GM21619 (cell line): ENCODE measurements around the gene SIK3.
A peak's percentile ranks its signal among the peaks of the same experiment; 100 is the strongest.
"Not testable (repeated sequence)": the region's sequence is repeated elsewhere in the genome, so short reads cannot be mapped to it uniquely, and the experiment has no call there.

Experiments used
- ATAC-seq: cut with Tn5 transposase; IDR thresholded peaks from one replicate; pipeline ENCODE4 v1.9.1; 2021; ENCODE audit not compliant: unreplicated experiment

Gene SIK3

GRCh38 chr11:117050121-117050520 is 48.1 kb downstream of the SIK3 start:
- ATAC-seq = not testable (repeated sequence)

- ATAC-seq = not testable (repeated sequence)
These were observed 51.6 kb downstream of the SIK3 start for GRCh38 chr11:117046627-117047026.

GRCh38 chr11:117045956-117046355 is 52.3 kb downstream of the SIK3 start:
- ATAC-seq = no peak

- ATAC-seq = no peak
These were observed 53.0 kb downstream of the SIK3 start for GRCh38 chr11:117045196-117045595.

GRCh38 chr11:117044287-117045035 is 53.8 kb downstream of the SIK3 start:
- no peak for ATAC-seq

GRCh38 chr11:117042689-117043088 is 55.5 kb downstream of the SIK3 start:
- ATAC-seq = no peak

GRCh38 chr11:117039900-117040299 is 58.3 kb downstream of the SIK3 start:
- ATAC-seq = no peak

GRCh38 chr11:117039270-117039669 is 59.0 kb downstream of the SIK3 start:
- ATAC-seq = no peak

GRCh38 chr11:117037975-117038350 is 60.3 kb downstream of the SIK3 start:
- ATAC-seq = no peak

- ATAC-seq = no peak
These were observed 60.8 kb downstream of the SIK3 start for GRCh38 chr11:117037279-117037974.

GRCh38 chr11:117034901-117035300 is 63.3 kb downstream of the SIK3 start:
- ATAC-seq = no peak

GRCh38 chr11:117026593-117027330 is 71.5 kb downstream of the SIK3 start:
- ATAC-seq = no peak

GRCh38 chr11:117023707-117024106 is 74.5 kb downstream of the SIK3 start:
- ATAC-seq = not testable (repeated sequence)

GRCh38 chr11:117023178-117023577 is 75.0 kb downstream of the SIK3 start:
- ATAC-seq = no peak

GRCh38 chr11:117022526-117022925 is 75.7 kb downstream of the SIK3 start:
- ATAC-seq = peak; percentile 39

- ATAC-seq = no peak
These were observed 77.2 kb downstream of the SIK3 start for GRCh38 chr11:117020869-117021564.

- peak; percentile 50 for ATAC-seq
These were observed 77.9 kb downstream of the SIK3 start for GRCh38 chr11:117020287-117020686.

- no peak for ATAC-seq
These were observed 78.4 kb downstream of the SIK3 start for GRCh38 chr11:117019871-117020270.

- no peak for ATAC-seq
These were observed 80.8 kb downstream of the SIK3 start for GRCh38 chr11:117017456-117017855.

- ATAC-seq = no peak
These were observed 81.5 kb downstream of the SIK3 start for GRCh38 chr11:117016747-117017146.

- ATAC-seq = no peak
These were observed 82.0 kb downstream of the SIK3 start for GRCh38 chr11:117016246-117016645.
